DMS153 (cell line): ENCODE data around the gene CYP4X1.
"Not testable (repeated sequence)": the region's sequence is repeated elsewhere in the genome, so short reads cannot be mapped to it uniquely, and the experiment has no call there.

Experiments
- DNase-seq: peaks from one replicate; lab custom pipeline; 2025; lab: John Stamatoyannopoulos, UW

Gene CYP4X1

GRCh38 chr1:47089356-47089755 lies 65.9 kb downstream of the CYP4X1 start:
- not testable (repeated sequence) for DNase-seq

GRCh38 chr1:47091476-47091875 lies 68.0 kb downstream of the CYP4X1 start:
- not testable (repeated sequence) for DNase-seq
